Stromal cell of bone marrow (primary cell): ENCODE measurements around the gene SLC9A7.
"Not testable (repeated sequence)": the region's sequence is repeated elsewhere in the genome, so short reads cannot be mapped to it uniquely, and the experiment has no call there.

Experiments used
- DNase-seq: peaks from one replicate; pipeline ENCODE4 v3.0.0-alpha.2; 2012; ENCODE audit warnings: low read depth

SLC9A7 gene

DNA sequence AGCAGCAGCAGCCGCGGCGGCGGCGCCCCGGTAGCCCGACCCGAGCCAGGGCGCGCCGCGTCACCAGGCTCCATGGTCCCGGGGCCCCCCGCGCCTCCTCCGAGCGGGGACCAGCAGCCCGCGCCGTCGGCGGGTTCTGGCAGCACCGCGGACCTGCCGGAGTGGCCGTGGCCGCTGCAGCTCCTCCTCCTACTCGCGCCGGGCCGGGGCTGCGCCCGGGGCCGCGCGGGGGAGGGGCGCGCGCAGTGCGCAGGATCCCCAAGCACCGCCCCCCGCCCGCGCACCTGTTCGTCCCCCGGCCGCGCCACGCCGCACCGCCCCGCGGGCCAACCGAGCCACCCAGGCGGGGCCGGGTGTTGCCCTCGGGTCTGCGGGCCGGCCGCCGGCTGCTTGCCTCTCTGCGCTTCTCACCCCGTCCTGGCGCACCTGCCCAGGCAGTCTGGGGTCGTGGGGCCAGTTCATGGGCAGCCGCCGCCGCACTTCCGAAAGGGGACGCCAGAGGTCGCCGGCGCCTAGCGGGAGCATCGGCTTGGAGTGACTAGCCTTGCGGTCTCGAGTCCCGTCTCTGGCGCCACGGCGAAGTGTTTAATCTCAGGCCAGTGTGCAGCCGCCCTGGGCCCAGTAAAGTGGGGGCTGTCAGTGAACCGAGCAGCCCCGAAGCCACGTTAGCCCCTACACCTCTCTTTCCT is at the start of gene SLC9A7:
Gene SLC9A7, minus strand, starts transcription at position 163 of the 689 bp plus-strand sequence. Its CDS starts 89 bp downstream, at position 74.
- no peak for DNase-seq

- no peak for DNase-seq
Measured at GRCh38 chrX:46805270-46805669, 46.4 kb upstream of the SLC9A7 start.

DNA sequence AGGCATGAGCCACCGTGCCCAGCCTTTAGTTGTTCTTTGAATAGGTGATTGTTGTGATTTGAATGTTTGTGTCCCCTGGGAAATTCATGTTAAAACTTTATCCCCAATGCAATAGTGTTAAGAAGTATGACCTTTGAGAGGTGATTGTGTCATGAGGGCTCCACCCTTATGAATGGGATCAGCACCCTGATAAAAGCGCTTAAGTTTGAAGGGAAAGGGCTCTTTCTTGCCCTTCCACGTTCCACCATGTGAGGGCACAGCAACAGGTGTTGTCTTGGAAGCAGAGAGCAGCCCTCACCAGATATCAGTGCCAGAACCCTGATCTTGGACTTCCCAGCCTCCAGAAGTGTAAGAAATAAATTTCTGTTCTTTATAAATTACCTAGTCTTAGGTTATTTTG is 44.2 kb upstream of the SLC9A7 start:
- DNase-seq: no peak

GRCh38 chrX:46796574-46797191 is 37.8 kb upstream of the SLC9A7 start:
- peak; percentile 36 for DNase-seq

GRCh38 chrX:46793386-46794143 is 34.6 kb upstream of the SLC9A7 start:
- DNase-seq: no peak

DNA sequence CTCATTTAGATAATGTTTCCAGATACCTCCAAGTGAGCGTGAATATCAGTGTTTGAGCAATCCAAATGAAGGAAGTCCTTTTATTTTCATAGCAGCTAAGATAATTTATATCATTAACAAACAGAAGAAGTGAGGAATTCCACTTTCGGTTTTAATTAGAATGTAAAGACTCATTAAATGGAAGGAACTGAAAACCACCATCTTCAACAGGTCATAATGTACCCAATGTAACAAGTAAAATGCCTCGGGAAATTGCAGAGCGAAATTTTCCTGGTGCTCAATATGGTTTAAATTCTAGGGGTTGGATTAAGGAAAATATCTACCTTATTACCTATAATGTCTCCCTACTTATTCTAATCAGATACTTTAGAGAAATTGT is 33.9 kb upstream of the SLC9A7 start:
- no peak for DNase-seq

DNA sequence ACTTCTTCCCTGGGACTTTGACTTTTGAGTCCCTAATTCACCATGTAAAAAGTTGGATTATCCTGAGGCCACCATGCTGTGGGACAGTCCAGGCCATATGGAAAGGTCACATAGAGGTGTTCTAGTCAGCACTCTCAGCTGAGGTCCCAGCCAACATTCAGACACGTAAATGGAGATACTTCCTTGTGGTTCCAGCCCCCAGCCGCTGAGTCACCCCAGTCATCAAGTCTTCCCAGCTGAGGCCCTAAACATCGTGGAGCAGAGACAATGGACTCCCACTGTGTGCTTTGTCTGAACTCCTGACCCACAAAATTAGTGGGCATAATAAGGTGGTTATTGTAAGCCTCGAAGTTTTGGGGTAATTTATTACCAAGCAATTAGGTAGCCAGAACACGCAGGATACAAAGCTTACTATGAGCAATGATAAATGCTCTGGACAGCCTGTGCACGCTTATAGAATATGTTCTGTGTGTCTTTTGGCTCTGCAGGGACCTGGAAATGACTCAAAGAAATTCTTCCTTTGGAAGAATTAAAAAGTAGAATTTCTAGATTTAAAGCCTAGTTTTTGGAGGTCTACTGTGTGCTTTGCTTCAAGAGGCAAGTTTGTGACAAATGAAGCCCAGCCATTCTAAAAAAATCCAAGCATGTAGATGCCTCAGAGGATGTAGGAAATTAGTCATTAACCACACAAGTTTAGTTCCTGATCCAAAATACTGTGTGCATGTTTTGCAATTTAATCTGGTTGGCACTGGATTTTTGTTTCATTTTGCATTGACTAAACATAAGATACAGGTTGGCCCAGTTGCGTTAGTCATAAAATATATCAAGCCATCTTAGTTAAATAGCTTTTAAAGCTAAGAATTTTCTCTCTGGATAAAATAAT is 33.2 kb upstream of the SLC9A7 start:
- DNase-seq: peak; percentile 89

DNA sequence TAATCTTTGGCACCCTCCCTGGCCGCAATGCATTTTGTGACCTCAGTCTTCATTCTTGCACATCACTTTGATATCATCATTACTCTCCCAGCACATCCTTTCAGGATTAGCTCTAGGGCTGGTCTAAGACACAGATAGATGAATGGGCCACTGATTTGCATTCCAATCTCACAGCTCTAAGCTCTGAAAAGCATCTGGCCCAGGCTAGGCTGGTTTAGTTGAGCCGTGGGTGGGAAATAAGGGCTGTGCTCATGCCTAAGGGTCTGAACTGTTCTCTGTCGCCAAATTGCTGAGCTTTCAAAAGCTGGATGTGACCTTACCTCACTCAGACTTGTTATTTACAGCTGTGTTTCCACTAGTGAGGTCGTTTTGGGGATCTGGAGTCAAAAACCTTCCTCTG is 30.0 kb upstream of the SLC9A7 start:
- DNase-seq: no peak

DNA sequence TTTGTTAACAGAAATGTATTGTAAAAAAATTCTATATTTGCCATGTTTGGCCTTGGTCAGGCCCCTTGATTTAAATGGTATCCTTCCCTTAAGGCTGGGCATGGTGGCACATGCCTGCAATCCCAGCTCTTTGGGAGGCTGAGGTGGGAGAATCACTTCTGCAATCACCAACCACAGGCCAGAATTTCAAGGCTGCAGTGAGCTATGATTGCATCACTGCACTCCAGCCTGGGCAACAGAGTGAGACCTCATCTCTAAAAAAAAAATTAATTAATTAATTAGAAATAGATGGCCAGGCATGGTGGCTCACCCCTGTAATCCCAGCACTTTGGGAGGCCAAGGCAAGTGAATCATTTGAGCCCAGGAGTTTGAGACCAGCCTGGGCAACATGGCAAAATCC is 25.5 kb upstream of the SLC9A7 start:
- not testable (repeated sequence) for DNase-seq

DNA sequence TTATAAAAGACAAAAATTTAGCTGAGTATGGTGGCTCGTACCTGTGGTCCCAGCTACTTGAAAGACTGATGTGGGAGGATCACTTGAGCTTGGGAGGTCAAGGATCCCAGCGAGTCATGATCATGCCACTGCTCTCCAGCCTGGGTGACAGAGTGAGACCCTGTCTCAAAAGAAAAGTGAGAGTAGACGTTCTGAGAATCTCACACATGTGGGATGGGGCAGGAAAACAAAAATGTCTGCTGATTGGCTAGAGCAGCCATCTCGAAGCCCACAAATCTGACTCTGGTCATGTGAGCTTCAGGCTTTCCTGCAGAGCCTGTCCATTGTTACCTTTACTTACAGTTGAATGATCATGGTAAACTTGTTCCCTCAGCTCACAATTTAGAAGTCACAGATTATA is 23.1 kb upstream of the SLC9A7 start:
- DNase-seq: no peak

GRCh38 chrX:46777971-46778810 is 19.3 kb upstream of the SLC9A7 start:
- DNase-seq: no peak

DNA sequence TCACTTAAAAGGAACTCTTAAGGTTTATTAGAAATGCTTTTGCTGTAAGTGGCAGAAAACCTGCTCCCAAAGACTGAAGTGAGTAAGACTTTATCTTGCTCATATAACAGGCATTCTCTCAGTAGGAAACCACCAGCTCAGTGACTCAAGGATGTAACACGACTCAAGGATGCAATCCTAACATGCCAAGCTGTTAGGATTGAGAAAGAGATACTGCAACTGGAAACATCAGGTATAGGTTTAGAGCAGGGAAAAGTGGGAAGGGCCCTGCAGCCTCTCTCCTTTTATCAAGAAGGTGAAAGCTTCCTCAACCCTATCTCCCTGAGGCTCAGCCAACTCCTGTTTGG is 11.9 kb upstream of the SLC9A7 start:
- DNase-seq: peak; percentile 65

DNA sequence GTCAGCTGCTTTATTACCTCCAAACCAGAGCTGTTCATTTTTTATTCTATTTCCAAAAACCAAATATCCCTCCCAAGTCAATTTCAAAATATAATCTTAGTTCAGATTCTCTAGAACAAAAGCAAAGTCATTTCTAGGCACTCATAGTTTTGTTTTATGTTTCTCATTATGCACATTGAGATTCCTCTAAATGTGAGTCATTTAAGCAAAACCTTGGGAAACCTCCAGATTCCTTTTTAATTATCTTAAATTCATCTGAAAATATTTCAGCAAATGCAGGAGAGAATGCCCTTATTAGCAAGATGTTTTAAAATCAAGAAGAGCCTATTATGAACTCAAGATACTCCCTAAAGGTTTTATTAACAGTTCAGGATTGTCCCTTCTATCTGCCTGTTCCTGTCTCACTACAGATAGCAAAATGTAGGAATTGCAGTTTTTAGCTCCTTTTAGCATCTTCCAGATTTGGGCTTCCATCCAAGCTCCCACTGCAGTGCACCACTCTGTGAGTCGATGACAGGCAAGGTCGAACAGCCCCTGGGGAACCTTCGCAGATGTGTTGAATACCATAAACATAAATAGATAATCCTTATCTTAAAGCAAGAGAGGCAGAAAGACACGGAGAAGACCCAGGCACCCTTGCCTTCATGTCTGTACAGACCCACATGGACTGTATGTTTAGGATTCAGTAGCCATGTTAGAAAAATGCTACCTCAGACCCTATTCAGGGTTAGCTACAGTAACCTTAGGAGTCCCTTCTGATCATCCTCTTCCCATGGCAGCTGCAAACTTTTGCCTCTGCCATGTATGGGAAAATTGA is 11.3 kb upstream of the SLC9A7 start:
- DNase-seq: no peak

- no peak for DNase-seq
Measured at GRCh38 chrX:46762963-46763362, 4.0 kb upstream of the SLC9A7 start.

- DNase-seq: no peak
Measured at GRCh38 chrX:46759645-46759974, 692 bp upstream of the SLC9A7 start.

- DNase-seq: no peak
Measured at GRCh38 chrX:46758163-46758955, 559 bp downstream of the SLC9A7 start.

GRCh38 chrX:46757593-46757992 is 1.3 kb downstream of the SLC9A7 start:
- no peak for DNase-seq

GRCh38 chrX:46757052-46757451 is 1.9 kb downstream of the SLC9A7 start:
- no peak for DNase-seq

GRCh38 chrX:46755671-46756070 is 3.2 kb downstream of the SLC9A7 start:
- no peak for DNase-seq

GRCh38 chrX:46754586-46755061 is 4.3 kb downstream of the SLC9A7 start:
- DNase-seq: no peak
